Measurements from ENCODE around the gene UNC79.

DNA sequence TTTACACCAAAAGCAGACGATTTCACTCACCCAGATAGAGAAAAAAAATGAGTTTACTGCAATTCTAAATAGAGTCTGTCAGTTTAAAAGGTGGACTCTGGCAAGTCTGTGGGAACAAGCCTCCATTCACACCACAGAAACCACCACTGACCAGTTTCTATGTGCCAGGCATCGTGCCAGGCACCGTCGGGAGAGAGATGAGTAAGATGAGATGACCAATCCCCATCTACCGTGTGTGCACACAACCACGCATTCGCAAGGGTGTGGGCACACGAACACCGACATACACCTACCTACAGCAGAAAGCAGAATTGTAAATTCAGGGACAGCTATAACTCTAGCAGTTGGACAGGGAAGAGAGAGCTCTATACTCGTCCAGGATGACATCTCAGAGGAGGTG is 299.3 kb downstream of the UNC79 start:
- TF ChIP-seq, protein P1, sequence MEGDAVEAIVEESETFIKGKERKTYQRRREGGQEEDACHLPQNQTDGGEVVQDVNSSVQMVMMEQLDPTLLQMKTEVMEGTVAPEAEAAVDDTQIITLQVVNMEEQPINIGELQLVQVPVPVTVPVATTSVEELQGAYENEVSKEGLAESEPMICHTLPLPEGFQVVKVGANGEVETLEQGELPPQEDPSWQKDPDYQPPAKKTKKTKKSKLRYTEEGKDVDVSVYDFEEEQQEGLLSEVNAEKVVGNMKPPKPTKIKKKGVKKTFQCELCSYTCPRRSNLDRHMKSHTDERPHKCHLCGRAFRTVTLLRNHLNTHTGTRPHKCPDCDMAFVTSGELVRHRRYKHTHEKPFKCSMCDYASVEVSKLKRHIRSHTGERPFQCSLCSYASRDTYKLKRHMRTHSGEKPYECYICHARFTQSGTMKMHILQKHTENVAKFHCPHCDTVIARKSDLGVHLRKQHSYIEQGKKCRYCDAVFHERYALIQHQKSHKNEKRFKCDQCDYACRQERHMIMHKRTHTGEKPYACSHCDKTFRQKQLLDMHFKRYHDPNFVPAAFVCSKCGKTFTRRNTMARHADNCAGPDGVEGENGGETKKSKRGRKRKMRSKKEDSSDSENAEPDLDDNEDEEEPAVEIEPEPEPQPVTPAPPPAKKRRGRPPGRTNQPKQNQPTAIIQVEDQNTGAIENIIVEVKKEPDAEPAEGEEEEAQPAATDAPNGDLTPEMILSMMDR (IDR thresholded peaks at IDR 0.05) = no peak
- TF ChIP-seq EP300 (IDR thresholded peaks at IDR 0.05) (no peak), POLR2A (IDR thresholded peaks at IDR 0.05) (no peak), POLR2AphosphoS5 (IDR thresholded peaks at IDR 0.05) (no peak)
